Gastroesophageal sphincter (tissue), 3 donors: ENCODE results near the gene MYO5A.

Source experiments
- POLR2A ChIP-seq, 2 donors: fragments of 450-650 bp; IDR thresholded peaks; one replicate each; pipeline ENCODE4 v1.6.1; 2017; ENCODE audit warnings: antibody characterized with exemption in 2 of 2, mild to moderate bottlenecking in 2 of 2, moderate library complexity in 1 of 2
- POLR2AphosphoS5 ChIP-seq: sonication (generic); formaldehyde crosslinking; IDR thresholded peaks from one replicate; pipeline ENCODE4 v1.6.1; 2017; ENCODE audit warnings: antibody characterized with exemption
- TF ChIP-seq, protein P1 (sequence below), 4 experiments: fragments of 200-600 bp in 2 of 4; fragments of 450-650 bp in 2 of 4; sonication (generic) in 1 of 4; IDR thresholded peaks; one replicate each; pipeline ENCODE4 v1.5.1; 2017 to 2019; ENCODE audit warnings: antibody characterized with exemption in 4 of 4, mild to moderate bottlenecking in 2 of 4, moderate library complexity in 2 of 4

GRCh38 chr15:52551762-52552161 lies 23.1 kb upstream of the MYO5A start:
- TF ChIP-seq, protein P1, sequence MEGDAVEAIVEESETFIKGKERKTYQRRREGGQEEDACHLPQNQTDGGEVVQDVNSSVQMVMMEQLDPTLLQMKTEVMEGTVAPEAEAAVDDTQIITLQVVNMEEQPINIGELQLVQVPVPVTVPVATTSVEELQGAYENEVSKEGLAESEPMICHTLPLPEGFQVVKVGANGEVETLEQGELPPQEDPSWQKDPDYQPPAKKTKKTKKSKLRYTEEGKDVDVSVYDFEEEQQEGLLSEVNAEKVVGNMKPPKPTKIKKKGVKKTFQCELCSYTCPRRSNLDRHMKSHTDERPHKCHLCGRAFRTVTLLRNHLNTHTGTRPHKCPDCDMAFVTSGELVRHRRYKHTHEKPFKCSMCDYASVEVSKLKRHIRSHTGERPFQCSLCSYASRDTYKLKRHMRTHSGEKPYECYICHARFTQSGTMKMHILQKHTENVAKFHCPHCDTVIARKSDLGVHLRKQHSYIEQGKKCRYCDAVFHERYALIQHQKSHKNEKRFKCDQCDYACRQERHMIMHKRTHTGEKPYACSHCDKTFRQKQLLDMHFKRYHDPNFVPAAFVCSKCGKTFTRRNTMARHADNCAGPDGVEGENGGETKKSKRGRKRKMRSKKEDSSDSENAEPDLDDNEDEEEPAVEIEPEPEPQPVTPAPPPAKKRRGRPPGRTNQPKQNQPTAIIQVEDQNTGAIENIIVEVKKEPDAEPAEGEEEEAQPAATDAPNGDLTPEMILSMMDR (IDR thresholded peaks at IDR 0.05), result no peak
- TF ChIP-seq POLR2AphosphoS5, result no peak
- TF ChIP-seq POLR2A (IDR thresholded peaks at IDR 0.05), result no peak
